Measurements from ENCODE around the gene SFT2D1.

Gene SFT2D1

GRCh38 chr6:166274739-166275370, 67.5 kb downstream of the SFT2D1 start:
- POLR2A ChIA-PET, result no interaction called here
- no peak for DNase-seq (ENCODE audit: low read depth, low spot score)
- CTCF ChIA-PET, result interaction anchor here (0.8 to 5.1 kb wide), 6 partner anchors 11 to 132 kb away, joined by 3 to 153 read pairs (median 4); no protein-coding TSS in a partner anchor
- TF ChIP-seq CTCF (IDR thresholded peaks at IDR 0.05; ENCODE audit: insufficient read depth, low read length, missing control alignments), result no peak
- H3K4me3 ChIP-seq (ENCODE audit: low read depth, low read length), result no peak overlapping the region

- H3K4me3 ChIP-seq (ENCODE audit: low read depth, low read length), result no peak overlapping the region
- ChIA-PET POLR2A (no interaction called here), CTCF (interaction anchor here (0.8 to 5.1 kb wide), 5 partner anchors 10 to 133 kb away, joined by 3 to 153 read pairs (median 4); no protein-coding TSS in a partner anchor)
- no peak for TF ChIP-seq CTCF (IDR thresholded peaks at IDR 0.05; ENCODE audit: insufficient read depth, low read length, missing control alignments)
- no peak for DNase-seq (ENCODE audit: low read depth, low spot score)
Observed at GRCh38 chr6:166274163-166274562, 68.2 kb downstream of the SFT2D1 start.

GRCh38 chr6:166271376-166271765, 71.0 kb downstream of the SFT2D1 start:
- ChIA-PET POLR2A (no interaction called here), CTCF (interaction anchor here (1.2 to 1.6 kb wide), 3 partner anchors 9 to 127 kb away, joined by 3 to 6 read pairs (median 4); no protein-coding TSS in a partner anchor)
- no peak for DNase-seq (ENCODE audit: low read depth, low spot score)
- no peak for TF ChIP-seq CTCF (IDR thresholded peaks at IDR 0.05; ENCODE audit: insufficient read depth, low read length, missing control alignments)
- H3K4me3 ChIP-seq (ENCODE audit: low read depth, low read length), result no peak overlapping the region

- ChIA-PET POLR2A (no interaction called here), CTCF (interaction anchor here (1.0 to 1.6 kb wide), 4 partner anchors 10 to 130 kb away, joined by 3 to 6 read pairs (median 4); no protein-coding TSS in a partner anchor)
- no peak for DNase-seq (ENCODE audit: low read depth, low spot score)
- no peak overlapping the region for H3K4me3 ChIP-seq (ENCODE audit: low read depth, low read length)
- TF ChIP-seq CTCF (IDR thresholded peaks at IDR 0.05; ENCODE audit: insufficient read depth, low read length, missing control alignments), result no peak
Observed at GRCh38 chr6:166270706-166271375, 71.5 kb downstream of the SFT2D1 start.
